ENCODE results near the gene GPC6.
"Not testable (repeated sequence)": the region's sequence is repeated elsewhere in the genome, so short reads cannot be mapped to it uniquely, and the experiment has no call there.

- TF ChIP-seq, protein P1, sequence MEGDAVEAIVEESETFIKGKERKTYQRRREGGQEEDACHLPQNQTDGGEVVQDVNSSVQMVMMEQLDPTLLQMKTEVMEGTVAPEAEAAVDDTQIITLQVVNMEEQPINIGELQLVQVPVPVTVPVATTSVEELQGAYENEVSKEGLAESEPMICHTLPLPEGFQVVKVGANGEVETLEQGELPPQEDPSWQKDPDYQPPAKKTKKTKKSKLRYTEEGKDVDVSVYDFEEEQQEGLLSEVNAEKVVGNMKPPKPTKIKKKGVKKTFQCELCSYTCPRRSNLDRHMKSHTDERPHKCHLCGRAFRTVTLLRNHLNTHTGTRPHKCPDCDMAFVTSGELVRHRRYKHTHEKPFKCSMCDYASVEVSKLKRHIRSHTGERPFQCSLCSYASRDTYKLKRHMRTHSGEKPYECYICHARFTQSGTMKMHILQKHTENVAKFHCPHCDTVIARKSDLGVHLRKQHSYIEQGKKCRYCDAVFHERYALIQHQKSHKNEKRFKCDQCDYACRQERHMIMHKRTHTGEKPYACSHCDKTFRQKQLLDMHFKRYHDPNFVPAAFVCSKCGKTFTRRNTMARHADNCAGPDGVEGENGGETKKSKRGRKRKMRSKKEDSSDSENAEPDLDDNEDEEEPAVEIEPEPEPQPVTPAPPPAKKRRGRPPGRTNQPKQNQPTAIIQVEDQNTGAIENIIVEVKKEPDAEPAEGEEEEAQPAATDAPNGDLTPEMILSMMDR (conservative IDR thresholded peaks at IDR 0.05; ENCODE audit: low read length): not testable (repeated sequence)
- not testable (repeated sequence) for TF ChIP-seq EZH2phosphoT487 (IDR thresholded peaks at IDR 0.05; ENCODE audit: borderline replicate concordance)
Measured at GRCh38 chr13:94302847-94303565, 1076.4 kb downstream of the GPC6 start.
